Endothelial cell of umbilical vein (primary cell): ENCODE data around the gene CST3.

Experiments
- CTCF ChIP-seq, 2 donors: IDR thresholded peaks; 1 replicate in 1 of 2; 2 replicates in 1 of 2; pipeline ENCODE4 v1.5.1; 2011; ENCODE audit warnings: low read length in 2 of 2, mild to moderate bottlenecking in 2 of 2, moderate library complexity in 2 of 2, control low read depth in 1 of 2, inconsistent platforms in 1 of 2, low read depth in 1 of 2; ENCODE audit not compliant: insufficient read depth in 1 of 2; ENCODE audit errors: extremely low read depth in 1 of 2
- EZH2 ChIP-seq: IDR thresholded peaks from 2 replicates; pipeline ENCODE4 v1.6.1; 2012; ENCODE audit warnings: borderline replicate concordance, low read depth, mild to moderate bottlenecking, moderate library complexity, low read length, inconsistent platforms; ENCODE audit not compliant: severe bottlenecking
- GATA2 ChIP-seq: IDR thresholded peaks from 2 replicates; pipeline ENCODE4 v1.7.0; 2011; ENCODE audit warnings: low read depth, mild to moderate bottlenecking, moderate library complexity, mixed read lengths, low read length; ENCODE audit not compliant: insufficient read length, insufficient read depth
- JUN ChIP-seq: IDR thresholded peaks from 2 replicates; pipeline ENCODE4 v1.6.1; 2011; ENCODE audit warnings: borderline replicate concordance, low read depth; ENCODE audit not compliant: insufficient read length, insufficient read depth
- MAX ChIP-seq: IDR thresholded peaks from 2 replicates; pipeline ENCODE4 v1.6.1; 2011; ENCODE audit not compliant: insufficient read depth, insufficient read length
- MYC ChIP-seq: IDR thresholded peaks from one replicate; pipeline ENCODE4 v1.6.1; 2011; ENCODE audit warnings: mild to moderate bottlenecking, low read depth, low read length
- POLR2A ChIP-seq: IDR thresholded peaks from 2 replicates; pipeline ENCODE4 v1.6.1; 2012; ENCODE audit warnings: low read depth, mild to moderate bottlenecking, control low read depth, low read length
- POLR2AphosphoS5 ChIP-seq: IDR thresholded peaks from 2 replicates; pipeline ENCODE4 v1.6.1; 2012; ENCODE audit warnings: low read depth, mild to moderate bottlenecking, control low read depth, low read length, moderate library complexity; ENCODE audit not compliant: insufficient read depth

GRCh38 chr20:23661002-23661429 is 23.3 kb upstream of the CST3 start:
- TF ChIP-seq POLR2A (no peak), CTCF (IDR thresholded peaks at IDR 0.05; ENCODE audit: extremely low read depth in 1 of 2, insufficient read depth in 1 of 2, low read depth in 1 of 2, low read length in 2 of 2) (no peak), GATA2 (no peak), POLR2AphosphoS5 (no peak), MAX (no peak), EZH2 (no peak), MYC (no peak), JUN (no peak)
